Activated CD8-positive, alpha-beta memory T cell treated with anti-CD3 and anti-CD28 coated beads, Interleukin-2, amount 50 U/mL, for 1 hour (primary cell): Measurements from ENCODE around the gene FBXO2.

ENCODE experiments used
- DNase-seq: peaks from one replicate; pipeline ENCODE4 v3.0.0-alpha.2; 2020; ENCODE audit errors: extremely low read depth

Gene FBXO2

GRCh38 chr1:11682287-11682771 is 28.1 kb upstream of the FBXO2 start:
- no peak for DNase-seq

- peak; percentile 56 for DNase-seq
Measured at GRCh38 chr1:11681071-11681771, 27.0 kb upstream of the FBXO2 start, which contains the start of gene MAD2L2. Gene MAD2L2 (minus strand): TSS chr1:11681148. CDS start chr1:11680601, 547 bp downstream.

GRCh38 chr1:11680270-11681070 is 26.2 kb upstream of the FBXO2 start:
- DNase-seq: no peak

- DNase-seq: no peak
Measured at GRCh38 chr1:11678442-11678841, 24.2 kb upstream of the FBXO2 start.

GRCh38 chr1:11676386-11677103 is 22.3 kb upstream of the FBXO2 start:
- DNase-seq: no peak

- DNase-seq: no peak
Measured at GRCh38 chr1:11675325-11675724, 21.1 kb upstream of the FBXO2 start.

- no peak for DNase-seq
Measured at GRCh38 chr1:11674488-11674887, 20.3 kb upstream of the FBXO2 start.

- DNase-seq: no peak
Measured at GRCh38 chr1:11673089-11673769, 19.0 kb upstream of the FBXO2 start.

GRCh38 chr1:11671544-11672286 is 17.5 kb upstream of the FBXO2 start:
- no peak for DNase-seq

- DNase-seq: no peak
Measured at GRCh38 chr1:11671205-11671543, 16.9 kb upstream of the FBXO2 start.

GRCh38 chr1:11670747-11671146 is 16.5 kb upstream of the FBXO2 start:
- DNase-seq: no peak

GRCh38 chr1:11668516-11668915 is 14.3 kb upstream of the FBXO2 start:
- no peak for DNase-seq

GRCh38 chr1:11664336-11665065 is 10.3 kb upstream of the FBXO2 start:
- no peak for DNase-seq

- DNase-seq: no peak
Measured at GRCh38 chr1:11661103-11661502, 6.9 kb upstream of the FBXO2 start.

- DNase-seq: no peak
Measured at GRCh38 chr1:11659748-11660147, 5.5 kb upstream of the FBXO2 start.

- no peak for DNase-seq
Measured at GRCh38 chr1:11658542-11658941, 4.3 kb upstream of the FBXO2 start.

- no peak for DNase-seq
Measured at GRCh38 chr1:11657654-11658053, 3.4 kb upstream of the FBXO2 start.

GRCh38 chr1:11654939-11655808 is 945 bp upstream of the FBXO2 start:
- DNase-seq: no peak

GRCh38 chr1:11653861-11654136 is 430 bp downstream of the FBXO2 start:
- DNase-seq: no peak
